Loucy (cell line): ENCODE results near the gene ZNF664.

ENCODE experiments used
- CTCF ChIP-seq: fragments of 200-600 bp; sonication (generic); conservative IDR thresholded peaks from 2 replicates; pipeline ENCODE4 v1.5.1; 2014; ENCODE audit warnings: mild to moderate bottlenecking, antibody characterized with exemption, low read length
- EZH2phosphoT487 ChIP-seq: fragments of 200-600 bp; IDR thresholded peaks from 2 replicates; pipeline ENCODE4 v1.6.1; 2018; ENCODE audit warnings: antibody characterized with exemption, mild to moderate bottlenecking, moderate library complexity, borderline replicate concordance

- TF ChIP-seq CTCF (no peak), EZH2phosphoT487 (no peak)
Measured at GRCh38 chr12:123986374-123986965, 13.5 kb downstream of the ZNF664 start.
